GM21723 (cell line): ENCODE results near the gene P3H3.

Experiments
- ATAC-seq: cut with Tn5 transposase; IDR thresholded peaks from one replicate; pipeline ENCODE4 v1.9.1; 2021; ENCODE audit warnings: mild to moderate bottlenecking, moderate library complexity; ENCODE audit not compliant: unreplicated experiment

P3H3 gene

GRCh38 chr12:6842075-6842474 lies 13.9 kb downstream of the P3H3 start:
- ATAC-seq = no peak

- ATAC-seq = no peak
Observed at GRCh38 chr12:6843118-6843902, 15.1 kb downstream of the P3H3 start.

GRCh38 chr12:6845395-6845794 lies 17.2 kb downstream of the P3H3 start:
- no peak for ATAC-seq

GRCh38 chr12:6846316-6846869 lies 18.2 kb downstream of the P3H3 start:
- no peak for ATAC-seq

GRCh38 chr12:6847676-6848075 lies 19.5 kb downstream of the P3H3 start:
- no peak for ATAC-seq

- ATAC-seq = no peak
Observed at GRCh38 chr12:6849427-6849826, 21.2 kb downstream of the P3H3 start.

- ATAC-seq = no peak
Observed at GRCh38 chr12:6849976-6850560, 21.9 kb downstream of the P3H3 start.

- no peak for ATAC-seq
Observed at GRCh38 chr12:6850796-6851152, 22.6 kb downstream of the P3H3 start.

GRCh38 chr12:6851153-6851920 lies 23.1 kb downstream of the P3H3 start, which contains the start of gene CDCA3:
Gene CDCA3 (minus strand): TSS chr12:6851286. CDS start chr12:6850952, 334 bp downstream.
- peak; percentile 62 for ATAC-seq

- peak; percentile 80 for ATAC-seq
Observed at GRCh38 chr12:6851921-6852650, 23.9 kb downstream of the P3H3 start, which contains the start of gene USP5. Gene USP5 (plus strand): TSS chr12:6852150. CDS start chr12:6852180, 30 bp downstream.

GRCh38 chr12:6852651-6853354 lies 24.6 kb downstream of the P3H3 start:
- no peak for ATAC-seq

GRCh38 chr12:6853626-6854025 lies 25.4 kb downstream of the P3H3 start:
- ATAC-seq = no peak

- ATAC-seq = no peak
Observed at GRCh38 chr12:6854036-6854435, 25.8 kb downstream of the P3H3 start.

GRCh38 chr12:6855322-6855721 lies 27.1 kb downstream of the P3H3 start:
- ATAC-seq = no peak

- ATAC-seq = no peak
Observed at GRCh38 chr12:6858799-6859198, 30.6 kb downstream of the P3H3 start.

- ATAC-seq = no peak
Observed at GRCh38 chr12:6860116-6860515, 31.9 kb downstream of the P3H3 start.

- no peak for ATAC-seq
Observed at GRCh38 chr12:6860942-6861341, 32.7 kb downstream of the P3H3 start.

- no peak for ATAC-seq
Observed at GRCh38 chr12:6861391-6861790, 33.2 kb downstream of the P3H3 start.

- ATAC-seq = no peak
Observed at GRCh38 chr12:6863033-6863432, 34.8 kb downstream of the P3H3 start.
